Measurements from ENCODE around the gene PRDM16. TPM values are rescaled to one million over a fixed set of nuclear protein-coding genes. Genes with fewer than 3 reads are reported as not detected.

The PRDM16 gene
- total RNA-seq, 1 experiment from 2014 or later: 0.09 TPM

GRCh38 chr1:3212453-3213355 is 143.7 kb downstream of the PRDM16 start:
- no peak for DNase-seq
- BruUV-seq (replicated peaks): no TSS peak
- no peak for TF ChIP-seq CTCF (IDR thresholded peaks at IDR 0.05; ENCODE audit: unreplicated experiment)
- Mint-ChIP-seq H3K9me3 (ENCODE audit: low read depth, unreplicated experiment) (no peaks in the 10 kb centered on the region), H3K27me3 (ENCODE audit: unreplicated experiment) (peaks cover 52% of the 10 kb centered on the region), H3K27ac (ENCODE audit: unreplicated experiment) (no peak overlapping the region), H3K4me1 (ENCODE audit: low read depth, unreplicated experiment) (no peaks in the 10 kb centered on the region), H3K4me3 (ENCODE audit: low read depth, unreplicated experiment) (no peak overlapping the region), H3K36me3 (ENCODE audit: insufficient read depth, unreplicated experiment) (no peaks in the 10 kb centered on the region)
- CTCF ChIA-PET: no interaction called here
- intact Hi-C loops (cut with micrococcal nuclease; ENCODE audit: unreplicated experiment): no loop called here

GRCh38 chr1:3213730-3214129 is 144.7 kb downstream of the PRDM16 start:
- no peak overlapping the region for H3K4me3 Mint-ChIP-seq (ENCODE audit: low read depth, unreplicated experiment)

GRCh38 chr1:3215198-3216014 is 146.4 kb downstream of the PRDM16 start:
- Mint-ChIP-seq H3K9me3 (ENCODE audit: low read depth, unreplicated experiment) (no peaks in the 10 kb centered on the region), H3K27me3 (ENCODE audit: unreplicated experiment) (peaks cover 79% of the 10 kb centered on the region), H3K4me3 (ENCODE audit: low read depth, unreplicated experiment) (no peak overlapping the region), H3K27ac (ENCODE audit: unreplicated experiment) (no peak overlapping the region), H3K36me3 (ENCODE audit: insufficient read depth, unreplicated experiment) (no peaks in the 10 kb centered on the region), H3K4me1 (ENCODE audit: low read depth, unreplicated experiment) (no peaks in the 10 kb centered on the region)
- CTCF ChIA-PET: interaction anchor here (0.6 kb wide), 1 partner anchor 417 kb away, joined by 4 read pairs; no protein-coding TSS in a partner anchor
- intact Hi-C loops (cut with micrococcal nuclease; ENCODE audit: unreplicated experiment): no loop called here
- DNase-seq: no peak
- no TSS peak for BruUV-seq (replicated peaks)
- no peak for TF ChIP-seq CTCF (IDR thresholded peaks at IDR 0.05; ENCODE audit: unreplicated experiment)

More at GRCh38 chr1:3213730-3214129, 144.7 kb downstream of the PRDM16 start:
- intact Hi-C loops (cut with micrococcal nuclease; ENCODE audit: unreplicated experiment): no loop called here
- BruUV-seq (replicated peaks): no TSS peak
- CTCF ChIA-PET: no interaction called here
- Mint-ChIP-seq H3K9me3 (ENCODE audit: low read depth, unreplicated experiment) (no peaks in the 10 kb centered on the region), H3K36me3 (ENCODE audit: insufficient read depth, unreplicated experiment) (no peaks in the 10 kb centered on the region), H3K4me1 (ENCODE audit: low read depth, unreplicated experiment) (no peaks in the 10 kb centered on the region), H3K27ac (ENCODE audit: unreplicated experiment) (no peak overlapping the region), H3K27me3 (ENCODE audit: unreplicated experiment) (peaks cover 62% of the 10 kb centered on the region)
- no peak for DNase-seq
- no peak for TF ChIP-seq CTCF (IDR thresholded peaks at IDR 0.05; ENCODE audit: unreplicated experiment)

GRCh38 chr1:3216015-3216391 is 147.0 kb downstream of the PRDM16 start:
- Mint-ChIP-seq H3K36me3 (ENCODE audit: insufficient read depth, unreplicated experiment) (no peaks in the 10 kb centered on the region), H3K27me3 (ENCODE audit: unreplicated experiment) (peaks cover 82% of the 10 kb centered on the region), H3K4me1 (ENCODE audit: low read depth, unreplicated experiment) (no peaks in the 10 kb centered on the region), H3K9me3 (ENCODE audit: low read depth, unreplicated experiment) (no peaks in the 10 kb centered on the region), H3K27ac (ENCODE audit: unreplicated experiment) (no peak overlapping the region), H3K4me3 (ENCODE audit: low read depth, unreplicated experiment) (no peak overlapping the region)
- BruUV-seq (replicated peaks): no TSS peak
- intact Hi-C loops (cut with micrococcal nuclease; ENCODE audit: unreplicated experiment): no loop called here
- CTCF ChIA-PET: no interaction called here
- no peak for DNase-seq
- TF ChIP-seq CTCF (IDR thresholded peaks at IDR 0.05; ENCODE audit: unreplicated experiment): no peak
